GM12878 (cell line): ENCODE measurements around the gene MACROD2. TPM values are rescaled to one million over a fixed set of nuclear protein-coding genes. Genes with fewer than 3 reads are reported as not detected.

Experiments
- ATAC-seq: fragments of 200-7000 bp; cut with Tn5 transposase; 3 replicates; pipeline ENCODE4 v1.9.1; 2020; ENCODE audit warnings: mild to moderate bottlenecking, moderate library complexity
- BruUV-seq: library from RNA; stranded (reverse); fragments of 400-500 nt; replicated peaks from 2 replicates; lab custom pipeline; 2021; lab: Mats Ljungman, UMichigan
- CTCF ChIA-PET: fragments of 300-600 bp; sonication (Branson Sonifier 250); formaldehyde crosslinking; extraction: SDS; loops from one replicate; lab custom pipeline; 2021; ENCODE audit warnings: inconsistent platforms; lab: Yijun Ruan, JAX
- POLR2A ChIA-PET: fragments of 350-600 bp; formaldehyde crosslinking; extraction: SDS; loops from one replicate; lab custom pipeline; 2021; ENCODE audit warnings: inconsistent platforms; lab: Charles Lee
- RAD21 ChIA-PET: fragments of 300-600 bp; sonication (Branson Sonifier 250); formaldehyde crosslinking; loops from one replicate; lab custom pipeline; 2023; ENCODE audit warnings: antibody characterized with exemption; ENCODE audit not compliant: unreplicated experiment; lab: Charles Lee
- SMC1A ChIA-PET: fragments of 300-600 bp; sonication (Branson Sonifier 250); formaldehyde crosslinking; loops from one replicate; lab custom pipeline; 2023; ENCODE audit not compliant: unreplicated experiment, uncharacterized antibody; lab: Charles Lee
- DNase-seq: peaks from one replicate; pipeline ENCODE4 v3.0.0-alpha.2; 2011; ENCODE audit warnings: low read depth, low spot score
- FAIRE-seq: peaks from 3 replicates; lab custom pipeline; 2011; peaks lifted over from hg19 to GRCh38; lab: Jason Lieb, UNC
- H2AFZ ChIP-seq: 2 replicates; pipeline ENCODE4 v1.6.0; 2011; ENCODE audit warnings: low read depth, low read length, control low read depth; ENCODE audit not compliant: control insufficient read depth
- H3K27ac ChIP-seq: 2 replicates; pipeline ENCODE4 v1.5.1; 2011; ENCODE audit warnings: control low read depth; ENCODE audit not compliant: control insufficient read depth, insufficient read depth
- H3K27me3 ChIP-seq, 2 experiments: replicated peaks in 1 of 2; 2 replicates each; pipeline versions ENCODE4 v1.6.0 to v1.6.1; 2011; ENCODE audit warnings: low read length in 1 of 2; ENCODE audit not compliant: control insufficient read depth in 2 of 2, insufficient read depth in 2 of 2
- H3K36me3 ChIP-seq, 2 experiments: 2 replicates each; pipeline ENCODE4 v1.5.1; 2011; ENCODE audit warnings: low read length in 1 of 2; ENCODE audit not compliant: control insufficient read depth in 2 of 2, insufficient read depth in 2 of 2
- H3K4me1 ChIP-seq: 2 replicates; pipeline ENCODE4 v1.6.1; 2011; ENCODE audit warnings: mild to moderate bottlenecking, low read length, moderate library complexity, mixed read lengths; ENCODE audit not compliant: control insufficient read depth, insufficient read depth
- H3K4me2 ChIP-seq: 2 replicates; pipeline ENCODE4 v1.6.0; 2011; ENCODE audit warnings: control low read depth; ENCODE audit not compliant: control insufficient read depth, insufficient read depth
- H3K4me3 ChIP-seq: fragments of 200-600 bp; sonication (generic); 2 replicates; pipeline ENCODE4 v1.5.1; 2016
- H3K79me2 ChIP-seq: 2 replicates; pipeline ENCODE4 v1.6.0; 2011; ENCODE audit warnings: low read length; ENCODE audit not compliant: control insufficient read depth, insufficient read depth
- H3K9ac ChIP-seq: 2 replicates; pipeline ENCODE4 v1.8.0; 2011; ENCODE audit warnings: low read length, control low read depth, mixed read lengths; ENCODE audit not compliant: control insufficient read depth, insufficient read depth
- H3K9me3 ChIP-seq: replicated peaks from 3 replicates; pipeline ENCODE4 v1.5.1; 2011; ENCODE audit warnings: mild to moderate bottlenecking, low read length; ENCODE audit not compliant: control insufficient read depth, insufficient read depth
- H4K20me1 ChIP-seq: 2 replicates; pipeline ENCODE4 v1.6.0; 2011; ENCODE audit not compliant: control insufficient read depth, insufficient read depth
- CBX5 ChIP-seq: sonication (generic); IDR thresholded peaks from 2 replicates; pipeline ENCODE4 v1.6.1; 2016; ENCODE audit warnings: low read depth, moderate library complexity, mild to moderate bottlenecking, inconsistent platforms
- CUX1 ChIP-seq: IDR thresholded peaks from 2 replicates; pipeline ENCODE4 v1.6.1; 2012; ENCODE audit warnings: improper control_type of control experiment, low read depth, low read length; ENCODE audit not compliant: insufficient replicate concordance
- KLF5 ChIP-seq: fragments of 450-650 bp; IDR thresholded peaks from 2 replicates; pipeline ENCODE4 v1.6.1; 2014; ENCODE audit warnings: mild to moderate bottlenecking; ENCODE audit not compliant: partially characterized antibody
- MEF2B ChIP-seq: fragments of 450-650 bp; IDR thresholded peaks from 2 replicates; pipeline ENCODE4 v1.6.1; 2018; ENCODE audit warnings: mild to moderate bottlenecking, moderate library complexity; ENCODE audit not compliant: partially characterized antibody, poor library complexity, severe bottlenecking
- STAT3 ChIP-seq: IDR thresholded peaks from 2 replicates; pipeline ENCODE4 v1.6.1; 2011; ENCODE audit warnings: low read depth, low read length, improper control_type of control experiment
- SUPT20H ChIP-seq: IDR thresholded peaks from 2 replicates; pipeline ENCODE4 v1.6.1; 2011; ENCODE audit warnings: low read depth, mild to moderate bottlenecking, low read length, moderate library complexity, borderline replicate concordance; ENCODE audit not compliant: control insufficient read depth
- TBL1XR1 ChIP-seq: IDR thresholded peaks from 2 replicates; pipeline ENCODE4 v1.6.1; 2012; ENCODE audit warnings: low read depth, low read length, improper control_type of control experiment
- ZBTB4 ChIP-seq: fragments of 450-650 bp; formaldehyde crosslinking; IDR thresholded peaks from 2 replicates; pipeline ENCODE4 v1.4.0; 2022; ENCODE audit warnings: mild to moderate bottlenecking, moderate library complexity
- WGBS: methylation state at CpG from one replicate; pipeline ENCODE4 v1.1.6; 2016; ENCODE audit warnings: low lambda C conversion rate; ENCODE audit not compliant: insufficient replicate concordance, insufficient coverage; ENCODE audit errors: missing lambda C conversion rate; 5-methylcytosine and 5-hydroxymethylcytosine counted together
- in situ Hi-C: fragments of 300-500 bp; cut with MboI; formaldehyde crosslinking; loops from 9 replicates; pipeline ENCODE4 v1.14.3; 2018; ENCODE audit warnings: mixed read lengths
- intact Hi-C: fragments of 100-400 bp; cut with micrococcal nuclease; formaldehyde crosslinking; loops from one replicate; pipeline ENCODE4 v1.14.2; 2022; ENCODE audit not compliant: unreplicated experiment
- polyA plus RNA-seq, 11 experiments: library from polyadenylated mRNA; depleted of rRNA in 4 of 11; unstranded in 6 of 11; stranded (reverse) in 5 of 11; fragments of >200 nt; fragmentation: Nextera tagmentation in 4 of 11; fragmentation: Illumina TruSeq in 1 of 11; extraction: Ambion mirVana in 4 of 11; extraction: Trizol in 1 of 11; gene quantifications; 1 replicate in 1 of 11; 2 replicates in 10 of 11; pipeline versions ENCODE4 v1.2.1 to v1.2.3, GENCODE V29; 2011 to 2016; ENCODE audit warnings: inconsistent platforms in 2 of 11, missing spikeins in 2 of 11, low read depth in 1 of 11
- total RNA-seq, 4 experiments: library from RNA; depleted of rRNA in 3 of 4; stranded (reverse); fragments of >200 nt in 3 of 4; fragmentation: Illumina TruSeq in 1 of 4; extraction: Trizol in 1 of 4; gene quantifications; 2 replicates each; pipeline versions ENCODE4 v1.2.1 to v1.2.3, GENCODE V29; 2013 to 2021

Gene MACROD2
- total and polyA plus RNA-seq, 10 of the 15 experiments (the other 5 are each of a cell fraction or from before 2014, with no cell fraction given) = 1.1 to 21.5 (median 2.2) TPM

GRCh38 chr20:14219801-14220461, 224.6 kb downstream of the MACROD2 start:
- Histone ChIP-seq H3K4me3 (no peak overlapping the region), H3K4me1 (no peaks in the 10 kb centered on the region), H3K4me2 (no peak overlapping the region), H3K36me3 (no peaks in the 10 kb centered on the region), H3K27me3 (no peaks in the 10 kb centered on the region), H4K20me1 (no peaks in the 10 kb centered on the region), H3K79me2 (no peaks in the 10 kb centered on the region), H2AFZ (no peak overlapping the region), H3K27ac (no peak overlapping the region), H3K9ac (no peak overlapping the region), H3K9me3 (no peaks in the 10 kb centered on the region)
- ChIA-PET CTCF (no interaction called here), RAD21 (no interaction called here), SMC1A (no interaction called here), POLR2A (no interaction called here)
- intact Hi-C loops (no loop called here), in situ Hi-C loops (no loop called here)
- TF ChIP-seq TBL1XR1 (no peak), ZBTB4 (no peak), STAT3 (no peak)
- whole genome bisulfite sequencing = 46% methylated on average over 4 of the region's 4 CpGs
- DNase-seq (no peak), ATAC-seq (no peak), FAIRE-seq (no peak)
- no TSS peak for BruUV-seq

GRCh38 chr20:14220986-14221385, 225.7 kb downstream of the MACROD2 start:
- in situ Hi-C loops = no loop called here
- Histone ChIP-seq H3K4me2 (no peak overlapping the region), H3K9me3 (no peaks in the 10 kb centered on the region), H3K9ac (no peak overlapping the region), H3K4me1 (no peaks in the 10 kb centered on the region), H3K36me3 (no peaks in the 10 kb centered on the region), H3K27me3 (no peaks in the 10 kb centered on the region), H4K20me1 (no peaks in the 10 kb centered on the region), H2AFZ (no peak overlapping the region), H3K79me2 (no peaks in the 10 kb centered on the region), H3K4me3 (no peak overlapping the region), H3K27ac (no peak overlapping the region)
- ATAC-seq (no peak), DNase-seq (no peak), FAIRE-seq (no peak)
- ChIA-PET CTCF (no interaction called here), RAD21 (no interaction called here), POLR2A (no interaction called here), SMC1A (no interaction called here)
- WGBS = 100% methylated on average over 1 of the region's 1 CpG
- intact Hi-C loops = no loop called here
- BruUV-seq = no TSS peak
- TF ChIP-seq SUPT20H (no peak), CBX5 (no peak), KLF5 (no peak), CUX1 (no peak), MEF2B (no peak)
